Iris pigment epithelial cell (primary cell): Measurements from ENCODE around the gene TTLL7.
A peak's percentile ranks its signal among the peaks of the same experiment; 100 is the strongest.
"Not testable (repeated sequence)": the region's sequence is repeated elsewhere in the genome, so short reads cannot be mapped to it uniquely, and the experiment has no call there.

Source experiments
- DNase-seq: peaks from one replicate; pipeline ENCODE4 v3.0.0-alpha.2; 2011; ENCODE audit warnings: low read depth

The TTLL7 gene

DNA sequence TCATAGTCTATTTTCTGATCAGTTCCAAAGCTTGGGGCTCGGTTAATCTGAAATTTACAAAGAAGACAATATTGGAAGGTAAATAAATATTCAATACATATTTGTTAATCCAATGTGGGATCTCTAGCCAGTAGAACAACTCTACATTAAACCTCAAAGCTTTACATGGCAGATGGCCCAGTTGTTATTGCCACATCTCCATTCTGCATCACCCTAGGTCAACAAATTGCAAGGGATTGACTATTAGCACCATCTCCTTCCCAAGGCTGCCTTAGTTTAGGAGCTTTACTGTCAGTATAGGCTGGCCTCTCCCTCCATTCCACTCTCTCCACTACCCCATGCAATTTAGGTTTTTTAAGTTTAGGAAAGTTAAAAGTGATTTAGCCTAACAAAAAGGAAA, 69.7 kb downstream of the TTLL7 start:
- peak; percentile 90 for DNase-seq

GRCh38 chr1:83928396-83928795, 70.5 kb downstream of the TTLL7 start:
- no peak for DNase-seq

DNA sequence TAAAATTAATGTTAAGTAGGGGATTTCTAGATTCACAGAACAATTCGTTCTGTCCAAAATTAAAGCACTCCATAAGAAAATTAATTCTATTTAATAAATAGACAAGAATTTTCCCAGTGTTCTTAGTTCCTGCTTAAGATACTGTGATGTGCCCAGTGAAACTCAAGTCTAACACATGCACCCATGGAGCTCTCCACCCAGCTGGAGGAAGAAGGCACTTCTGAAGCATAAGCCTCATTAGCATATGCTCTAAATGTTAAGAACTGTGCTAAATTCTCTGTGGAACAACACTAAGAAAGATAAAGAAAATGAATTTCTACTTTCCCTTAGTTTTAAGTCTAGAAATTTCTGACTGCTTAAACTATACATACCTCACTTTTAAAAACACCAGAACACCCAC, 71.2 kb downstream of the TTLL7 start:
- no peak for DNase-seq

DNA sequence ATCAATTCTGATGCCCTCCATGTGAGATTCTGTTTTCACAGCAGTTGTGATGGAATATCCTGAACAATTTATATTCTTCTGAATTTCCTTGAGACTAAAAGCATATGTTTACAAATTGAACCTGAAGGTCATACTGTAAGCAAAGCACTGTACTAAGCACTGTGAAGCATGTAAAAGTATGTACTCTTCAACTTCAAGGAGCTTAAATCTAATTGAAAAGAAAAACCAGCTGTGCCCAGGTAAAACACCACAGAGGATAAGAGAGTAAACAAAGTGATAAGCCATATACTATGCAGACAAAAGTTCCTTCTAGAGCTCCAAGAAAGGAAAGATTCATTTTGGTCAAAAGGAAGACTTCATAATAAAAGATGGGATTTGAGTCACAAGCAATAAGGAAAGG, 71.9 kb downstream of the TTLL7 start:
- no peak for DNase-seq

DNA sequence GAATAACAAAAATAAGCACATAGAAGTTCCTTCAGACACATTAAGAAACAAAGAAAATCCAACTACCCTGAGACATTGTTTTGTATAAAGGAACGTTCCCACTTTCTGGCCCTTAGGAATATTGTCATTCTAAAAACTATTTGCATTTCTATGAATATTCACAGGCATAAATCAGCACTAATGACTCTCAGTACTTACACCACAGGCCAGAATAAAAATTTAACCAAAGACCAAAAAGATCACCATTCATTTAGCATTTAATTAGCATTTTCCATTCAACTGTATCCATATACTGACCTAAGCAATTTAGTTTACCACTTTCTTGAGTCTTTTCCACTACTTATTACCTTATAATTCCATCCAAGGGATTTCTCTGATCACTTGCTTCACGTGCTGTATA, 75.4 kb downstream of the TTLL7 start:
- DNase-seq: no peak

- no peak for DNase-seq
Measured at GRCh38 chr1:83922431-83922830, 76.5 kb downstream of the TTLL7 start.

DNA sequence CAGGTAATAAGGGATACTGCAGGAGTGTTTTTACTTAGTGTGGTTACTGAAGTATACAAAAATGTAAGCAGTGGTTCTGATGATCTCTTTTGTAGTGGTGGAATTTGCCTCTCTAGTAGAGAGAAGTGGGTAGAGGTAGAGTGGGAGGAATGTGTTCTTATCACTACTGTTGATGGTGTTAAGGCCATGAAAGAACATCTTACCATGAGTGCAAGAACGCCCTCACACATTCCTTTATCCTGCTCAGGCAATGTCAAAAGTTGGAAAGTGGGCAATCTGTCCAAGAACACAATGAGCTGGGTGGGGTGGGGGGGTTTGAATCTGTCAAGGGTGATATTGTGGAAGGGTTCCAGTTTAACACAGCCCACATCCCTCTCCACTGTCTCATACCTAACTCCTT, 78.6 kb downstream of the TTLL7 start:
- DNase-seq: no peak

GRCh38 chr1:83919872-83920271, 79.1 kb downstream of the TTLL7 start:
- DNase-seq: no peak

- no peak for DNase-seq
Measured at GRCh38 chr1:83918688-83919285, 80.1 kb downstream of the TTLL7 start.

GRCh38 chr1:83917959-83918358, 81.0 kb downstream of the TTLL7 start:
- DNase-seq: no peak

GRCh38 chr1:83916094-83916493, 82.8 kb downstream of the TTLL7 start:
- DNase-seq: not testable (repeated sequence)

GRCh38 chr1:83912876-83913275, 86.1 kb downstream of the TTLL7 start:
- DNase-seq: no peak

- DNase-seq: peak; percentile 54
Measured at GRCh38 chr1:83910461-83910860, 88.5 kb downstream of the TTLL7 start.

DNA sequence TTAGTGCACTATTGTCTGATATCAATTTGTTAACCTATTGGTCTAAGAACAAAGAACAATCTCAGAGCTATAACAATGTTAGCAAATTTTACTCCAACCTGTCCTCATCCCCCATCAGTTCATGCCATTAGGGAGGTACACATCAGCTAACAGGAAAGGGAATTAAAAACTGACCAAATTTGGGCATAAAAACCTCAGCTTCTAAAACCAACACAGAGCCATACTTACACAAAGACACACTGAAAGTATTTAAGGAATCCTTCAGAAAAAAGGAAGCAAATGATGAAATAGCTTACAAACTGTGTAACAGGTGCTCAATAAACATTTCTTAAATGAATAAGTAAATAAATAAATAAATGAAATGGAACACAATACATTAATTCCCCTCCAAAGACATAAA, 89.2 kb downstream of the TTLL7 start:
- DNase-seq: peak; percentile 25

DNA sequence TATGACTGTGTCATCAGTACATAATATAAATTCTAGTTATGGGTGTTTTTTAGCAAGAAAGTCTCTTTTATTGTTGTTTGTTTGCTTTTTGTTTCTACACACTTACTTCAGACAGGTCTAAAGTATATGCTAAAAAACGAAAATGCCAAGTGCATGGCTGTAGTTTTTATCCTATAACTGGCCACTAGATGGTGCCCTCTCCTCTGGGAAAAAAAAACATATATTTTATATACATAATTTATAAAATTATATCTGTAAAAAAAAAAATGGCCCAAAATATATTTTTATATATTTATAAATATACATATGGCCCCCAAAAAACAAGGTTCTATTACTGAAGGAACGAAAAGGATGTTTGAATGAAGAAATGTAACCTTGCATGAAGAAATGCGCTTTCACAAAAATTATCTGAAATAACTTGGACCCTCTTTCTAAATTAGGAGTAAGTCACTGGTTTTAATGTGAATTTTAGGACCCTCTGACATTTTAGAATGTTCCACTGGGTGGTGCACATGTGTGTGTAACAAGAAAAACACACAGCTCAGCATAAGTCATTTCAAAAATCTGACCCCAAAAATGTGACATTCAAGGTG, 93.5 kb downstream of the TTLL7 start:
- peak; percentile 23 for DNase-seq

DNA sequence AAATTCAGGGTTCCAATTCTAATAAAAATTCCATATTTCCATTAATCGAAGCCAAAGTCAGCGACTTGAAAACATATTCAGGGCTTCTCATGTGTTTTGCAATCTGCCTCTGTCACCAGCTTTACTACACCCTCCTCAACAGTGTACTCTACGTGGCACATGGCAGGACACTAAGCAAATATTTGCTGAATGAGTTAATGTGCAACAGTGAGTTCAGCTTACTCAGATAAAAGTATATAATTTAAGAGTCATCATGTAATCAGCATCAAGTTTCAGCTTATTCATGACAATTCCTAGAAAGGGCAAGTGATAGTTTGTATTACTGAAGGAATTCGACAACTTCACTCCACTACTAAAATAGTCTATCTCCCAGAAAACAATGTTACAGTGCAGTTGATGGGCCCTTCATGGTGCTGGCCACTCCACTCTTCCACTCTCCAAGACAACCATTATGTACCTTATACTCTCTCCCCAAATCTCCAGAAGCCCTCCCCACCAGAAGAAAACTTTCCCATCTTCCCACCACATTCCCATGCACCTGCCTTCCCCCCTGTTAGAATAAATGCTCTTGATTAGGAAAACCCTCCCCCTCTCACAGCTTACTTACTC, 97.3 kb downstream of the TTLL7 start:
- DNase-seq: peak; percentile 92

GRCh38 chr1:83900524-83900923, 98.4 kb downstream of the TTLL7 start:
- peak; percentile 75 for DNase-seq

GRCh38 chr1:83897516-83897915, 101.4 kb downstream of the TTLL7 start:
- DNase-seq: no peak

- no peak for DNase-seq
Measured at GRCh38 chr1:83896299-83896698, 102.6 kb downstream of the TTLL7 start.

DNA sequence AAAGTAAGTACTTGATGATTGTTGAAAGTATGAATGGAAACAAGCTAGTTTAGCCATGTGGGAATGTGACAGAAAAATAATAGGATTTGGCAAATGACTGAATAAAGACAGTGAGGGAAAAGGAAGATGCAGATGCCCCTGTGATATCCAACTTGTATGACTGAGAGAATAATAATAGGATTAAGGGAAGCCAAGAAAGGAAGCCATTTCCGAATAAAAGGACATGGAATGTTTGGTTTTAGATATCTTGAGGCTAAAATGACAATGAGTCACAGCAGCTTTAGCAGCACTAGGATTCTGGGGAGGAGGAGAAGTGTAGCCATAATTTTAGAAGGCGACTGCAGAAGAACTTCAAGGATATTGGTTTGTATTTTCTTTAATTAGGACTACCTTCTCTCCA, 109.2 kb downstream of the TTLL7 start:
- peak; percentile 30 for DNase-seq

GRCh38 chr1:83887483-83887882, 111.4 kb downstream of the TTLL7 start:
- no peak for DNase-seq

GRCh38 chr1:83883979-83884378, 115.0 kb downstream of the TTLL7 start:
- DNase-seq: no peak

GRCh38 chr1:83882906-83883305, 116.0 kb downstream of the TTLL7 start:
- peak; percentile 64 for DNase-seq

- DNase-seq: no peak
Measured at GRCh38 chr1:83872515-83872914, 126.4 kb downstream of the TTLL7 start.
